ENCODE data around the gene RAB27A. TPM values are rescaled to one million over a fixed set of nuclear protein-coding genes. Genes with fewer than 3 reads are reported as not detected.
"Not testable (repeated sequence)": the region's sequence is repeated elsewhere in the genome, so short reads cannot be mapped to it uniquely, and the experiment has no call there.

RAB27A gene
- total RNA-seq, 1 donor from 2014 or later: 5.9 TPM

GRCh38 chr15:55284426-55284825, 5.2 kb downstream of the RAB27A start:
- no peak overlapping the region for H3K4me3 Mint-ChIP-seq
- no peak for DNase-seq (ENCODE audit: low read depth, low spot score)
- H3K9me3 Mint-ChIP-seq: no peaks in the 10 kb centered on the region
- H3K27me3 Mint-ChIP-seq (ENCODE audit: low read depth): peaks cover 3% of the 10 kb centered on the region
- no peak overlapping the region for H3K27ac Mint-ChIP-seq (ENCODE audit: unreplicated experiment)
- H3K4me1 Mint-ChIP-seq: peaks cover 6% of the 10 kb centered on the region
- no peak for TF ChIP-seq CTCF (conservative IDR thresholded peaks at IDR 0.05)
- H3K36me3 Mint-ChIP-seq (ENCODE audit: low read depth): no peaks in the 10 kb centered on the region

DNA sequence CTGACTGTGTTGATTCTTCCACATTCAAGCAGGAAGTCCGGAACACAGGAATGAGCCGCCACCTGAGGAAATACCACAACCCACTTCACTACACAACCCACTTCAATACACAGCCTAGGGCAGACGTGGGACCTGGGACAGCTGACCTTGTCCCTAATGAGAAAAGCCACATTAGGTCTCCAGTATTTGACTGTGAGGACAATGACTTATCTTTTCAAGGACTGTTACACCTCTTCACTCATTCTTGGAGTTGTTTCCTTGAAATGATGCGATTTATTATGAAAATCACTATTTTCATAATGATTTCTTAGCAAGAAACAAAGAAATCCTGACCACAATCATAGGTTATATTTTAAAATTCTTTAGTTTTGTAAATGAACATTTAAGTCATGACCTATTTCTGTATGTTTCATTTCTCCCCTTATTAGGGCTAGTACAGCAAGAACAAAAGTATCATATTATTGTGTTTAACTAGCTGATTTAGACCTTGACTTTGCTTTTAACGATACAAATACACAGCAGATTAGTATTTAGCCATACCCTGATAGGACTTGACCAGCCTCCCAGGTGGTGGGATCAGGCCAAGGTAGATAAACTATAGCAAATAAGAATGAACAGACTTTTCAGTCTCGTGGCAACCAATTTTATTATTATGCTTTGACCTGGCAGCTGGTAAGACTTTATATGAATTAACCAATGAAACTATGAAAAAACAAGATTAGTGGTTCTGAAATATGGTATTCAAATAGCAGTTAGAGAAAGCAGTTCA, 6.0 kb downstream of the RAB27A start:
- H3K4me1 Mint-ChIP-seq: peaks cover 2% of the 10 kb centered on the region
- no peak overlapping the region for H3K27ac Mint-ChIP-seq (ENCODE audit: unreplicated experiment)
- H3K36me3 Mint-ChIP-seq (ENCODE audit: low read depth): no peaks in the 10 kb centered on the region
- H3K4me3 Mint-ChIP-seq: no peak overlapping the region
- no peak for DNase-seq (ENCODE audit: low read depth, low spot score)
- TF ChIP-seq CTCF (conservative IDR thresholded peaks at IDR 0.05): no peak
- H3K27me3 Mint-ChIP-seq (ENCODE audit: low read depth): no peaks in the 10 kb centered on the region
- H3K9me3 Mint-ChIP-seq: no peaks in the 10 kb centered on the region

DNA sequence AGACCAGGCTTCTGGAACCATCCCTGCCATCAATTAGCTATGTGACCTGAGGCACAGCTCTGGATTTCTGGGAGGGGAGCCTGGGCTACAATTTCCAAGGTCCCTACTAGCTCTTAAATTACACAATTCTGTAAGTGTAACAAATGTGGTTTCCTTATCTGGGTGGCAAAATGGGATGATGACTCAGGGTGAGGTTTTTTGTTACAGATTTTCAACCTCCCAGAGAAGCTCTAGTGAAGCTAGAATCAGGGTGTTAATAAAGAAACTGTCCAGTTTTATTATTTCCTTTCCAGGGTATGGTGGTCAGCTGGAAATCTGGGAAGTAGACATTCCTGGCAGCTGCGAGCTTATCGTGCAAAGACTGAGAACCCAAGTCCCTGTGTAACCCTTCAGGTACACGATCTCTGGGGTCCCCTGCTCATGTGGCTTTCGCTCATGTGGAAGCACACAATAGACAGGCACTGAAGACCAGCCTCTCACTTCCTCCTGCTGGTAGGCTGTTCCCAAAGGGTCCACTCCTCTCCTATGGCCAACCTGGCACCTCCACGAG, 7.3 kb downstream of the RAB27A start:
- no peaks in the 10 kb centered on the region for H3K36me3 Mint-ChIP-seq (ENCODE audit: low read depth)
- no peak overlapping the region for H3K27ac Mint-ChIP-seq (ENCODE audit: unreplicated experiment)
- no peak for TF ChIP-seq CTCF (conservative IDR thresholded peaks at IDR 0.05)
- no peaks in the 10 kb centered on the region for H3K27me3 Mint-ChIP-seq (ENCODE audit: low read depth)
- DNase-seq (ENCODE audit: low read depth, low spot score): no peak
- H3K9me3 Mint-ChIP-seq: no peaks in the 10 kb centered on the region
- no peak overlapping the region for H3K4me3 Mint-ChIP-seq
- H3K4me1 Mint-ChIP-seq: no peaks in the 10 kb centered on the region

- Mint-ChIP-seq H3K9me3 (no peaks in the 10 kb centered on the region), H3K36me3 (ENCODE audit: low read depth) (no peaks in the 10 kb centered on the region), H3K27ac (ENCODE audit: unreplicated experiment) (no peak overlapping the region), H3K27me3 (ENCODE audit: low read depth) (no peaks in the 10 kb centered on the region), H3K4me1 (no peaks in the 10 kb centered on the region), H3K4me3 (no peak overlapping the region)
- no peak for TF ChIP-seq CTCF (conservative IDR thresholded peaks at IDR 0.05)
- DNase-seq (ENCODE audit: low read depth, low spot score): no peak
Measured at GRCh38 chr15:55281517-55282228, 7.9 kb downstream of the RAB27A start.

GRCh38 chr15:55280589-55280988, 9.0 kb downstream of the RAB27A start:
- H3K27ac Mint-ChIP-seq (ENCODE audit: unreplicated experiment); H3K4me3 Mint-ChIP-seq; H3K9me3 Mint-ChIP-seq; DNase-seq (ENCODE audit: low read depth, low spot score); H3K4me1 Mint-ChIP-seq; H3K27me3 Mint-ChIP-seq (ENCODE audit: low read depth); H3K36me3 Mint-ChIP-seq (ENCODE audit: low read depth): not testable (repeated sequence)
